Astrocyte (in vitro differentiated cells and primary cell): ENCODE measurements around the gene SLC25A12. TPM values are rescaled to one million over a fixed set of nuclear protein-coding genes. Genes with fewer than 3 reads are reported as not detected.
A peak's percentile ranks its signal among the peaks of the same experiment; 100 is the strongest.

Source experiments
- DNase-seq: peaks from one replicate; pipeline ENCODE4 v3.0.0-alpha.2; 2010; ENCODE audit warnings: low read depth
- FAIRE-seq: peaks from 2 replicates; lab custom pipeline; 2011; peaks lifted over from hg19 to GRCh38; lab: Jason Lieb, UNC
- H2AFZ ChIP-seq: 2 replicates; pipeline ENCODE4 v1.6.0; 2012; ENCODE audit warnings: low read depth, low read length, inconsistent platforms
- H3K27ac ChIP-seq: 2 replicates; pipeline ENCODE4 v1.5.1; 2011; ENCODE audit warnings: low read depth, low read length, inconsistent platforms
- H3K27me3 ChIP-seq: 2 replicates; pipeline ENCODE4 v1.6.0; 2011; ENCODE audit warnings: low read length, inconsistent platforms; ENCODE audit not compliant: insufficient read depth
- H3K36me3 ChIP-seq: 2 replicates; pipeline ENCODE4 v1.5.1; 2011; ENCODE audit warnings: low read length, inconsistent platforms; ENCODE audit not compliant: insufficient read depth
- H3K4me1 ChIP-seq: 2 replicates; pipeline ENCODE4 v1.5.1; 2011; ENCODE audit warnings: low read length, inconsistent platforms; ENCODE audit not compliant: insufficient read depth
- H3K4me2 ChIP-seq: 2 replicates; pipeline ENCODE4 v1.6.0; 2012; ENCODE audit warnings: low read length, inconsistent platforms
- H3K4me3 ChIP-seq: 2 replicates; pipeline ENCODE4 v1.5.1; 2011; ENCODE audit warnings: low read depth, mild to moderate bottlenecking, low read length, inconsistent platforms; ENCODE audit not compliant: insufficient read depth
- H3K79me2 ChIP-seq: 2 replicates; pipeline ENCODE4 v1.6.0; 2012; ENCODE audit warnings: mild to moderate bottlenecking, low read length, inconsistent platforms; ENCODE audit not compliant: insufficient read depth
- H3K9ac ChIP-seq: 2 replicates; pipeline ENCODE4 v1.6.0; 2012; ENCODE audit warnings: mild to moderate bottlenecking, low read length, inconsistent platforms
- H3K9me3 ChIP-seq: 2 replicates; pipeline ENCODE4 v1.5.1; 2012; ENCODE audit warnings: low read depth, mild to moderate bottlenecking, low read length, inconsistent platforms; ENCODE audit not compliant: insufficient read depth
- H4K20me1 ChIP-seq: 2 replicates; pipeline ENCODE4 v1.6.0; 2012; ENCODE audit warnings: low read length, inconsistent platforms; ENCODE audit not compliant: insufficient read depth
- H3K27ac Mint-ChIP-seq: one replicate; pipeline ENCODE4 v1.8.0; 2021; ENCODE audit warnings: mild to moderate bottlenecking, mixed read lengths; ENCODE audit not compliant: unreplicated experiment
- H3K27me3 Mint-ChIP-seq: one replicate; pipeline ENCODE4 v1.8.0; 2021; ENCODE audit warnings: low read depth, mixed read lengths; ENCODE audit not compliant: unreplicated experiment
- H3K36me3 Mint-ChIP-seq: one replicate; pipeline ENCODE4 v1.8.0; 2021; ENCODE audit warnings: low read depth, mixed read lengths; ENCODE audit not compliant: unreplicated experiment
- H3K4me1 Mint-ChIP-seq: one replicate; pipeline ENCODE4 v1.8.0; 2021; ENCODE audit warnings: low read depth, mixed read lengths; ENCODE audit not compliant: unreplicated experiment
- H3K4me3 Mint-ChIP-seq: one replicate; pipeline ENCODE4 v1.8.0; 2021; ENCODE audit warnings: mild to moderate bottlenecking, moderate library complexity, mixed read lengths; ENCODE audit not compliant: unreplicated experiment
- H3K9me3 Mint-ChIP-seq: one replicate; pipeline ENCODE4 v1.8.0; 2021; ENCODE audit warnings: mild to moderate bottlenecking, mixed read lengths; ENCODE audit not compliant: unreplicated experiment
- CTCF ChIP-seq: IDR thresholded peaks from 2 replicates; pipeline ENCODE4 v1.5.1; 2011; ENCODE audit warnings: low read depth, mild to moderate bottlenecking, inconsistent platforms, low read length, moderate library complexity; ENCODE audit not compliant: insufficient read depth
- EZH2 ChIP-seq: IDR thresholded peaks from 2 replicates; pipeline ENCODE4 v1.6.1; 2012; ENCODE audit warnings: mild to moderate bottlenecking, low read length, inconsistent platforms; ENCODE audit not compliant: insufficient read depth
- total RNA-seq: library from RNA; stranded (reverse); gene quantifications from 2 replicates; pipeline ENCODE4 v1.2.1, GENCODE V29; 2021

SLC25A12 gene
- total RNA-seq, 1 donor from 2014 or later, result 18.1 TPM

- Mint-ChIP-seq H3K36me3 (peaks cover 4% of the 10 kb centered on the region), H3K4me1 (peaks cover 5% of the 10 kb centered on the region), H3K9me3 (no peaks in the 10 kb centered on the region), H3K27ac (no peak overlapping the region), H3K4me3 (no peak overlapping the region), H3K27me3 (no peaks in the 10 kb centered on the region)
- H3K4me3 ChIP-seq, result no peak overlapping the region
- H3K9me3 ChIP-seq, result no peaks in the 10 kb centered on the region
- peaks cover 5% of the 10 kb centered on the region for H3K4me1 ChIP-seq
- no peak overlapping the region for H3K27ac ChIP-seq
- no peak overlapping the region for H2AFZ ChIP-seq
- H3K4me2 ChIP-seq, result no peak overlapping the region
- peaks cover 9% of the 10 kb centered on the region for H3K79me2 ChIP-seq
- no peaks in the 10 kb centered on the region for H3K36me3 ChIP-seq
- H4K20me1 ChIP-seq, result no peaks in the 10 kb centered on the region
- DNase-seq (no peak), FAIRE-seq (no peak)
- TF ChIP-seq CTCF (no peak), EZH2 (no peak)
- no peaks in the 10 kb centered on the region for H3K27me3 ChIP-seq
- H3K9ac ChIP-seq, result no peak overlapping the region
These were observed 4.2 kb downstream of the SLC25A12 start for GRCh38 chr2:171889808-171890207.

GRCh38 chr2:171889333-171889732, 4.7 kb downstream of the SLC25A12 start:
- DNase-seq (peak; percentile 51), FAIRE-seq (no peak)
- Mint-ChIP-seq H3K4me3 (no peak overlapping the region), H3K9me3 (no peaks in the 10 kb centered on the region), H3K27ac (no peak overlapping the region), H3K36me3 (peaks cover 4% of the 10 kb centered on the region), H3K4me1 (peaks cover 3% of the 10 kb centered on the region), H3K27me3 (no peaks in the 10 kb centered on the region)
- Histone ChIP-seq H3K4me1 (peaks cover 5% of the 10 kb centered on the region), H3K27ac (no peak overlapping the region), H4K20me1 (no peaks in the 10 kb centered on the region), H3K4me3 (no peak overlapping the region), H3K9ac (no peak overlapping the region), H3K79me2 (peaks cover 9% of the 10 kb centered on the region), H2AFZ (no peak overlapping the region), H3K9me3 (no peaks in the 10 kb centered on the region), H3K27me3 (no peaks in the 10 kb centered on the region), H3K4me2 (no peak overlapping the region), H3K36me3 (no peaks in the 10 kb centered on the region)
- TF ChIP-seq EZH2 (no peak), CTCF (no peak)

- no peaks in the 10 kb centered on the region for H3K9me3 ChIP-seq
- H3K4me3 Mint-ChIP-seq, result no peak overlapping the region
- H3K9ac ChIP-seq, result no peak overlapping the region
- H3K4me1 ChIP-seq, result peaks cover 4% of the 10 kb centered on the region
- H3K27ac Mint-ChIP-seq, result no peak overlapping the region
- H3K27me3 ChIP-seq, result no peaks in the 10 kb centered on the region
- H2AFZ ChIP-seq, result no peak overlapping the region
- no peaks in the 10 kb centered on the region for H3K36me3 ChIP-seq
- TF ChIP-seq CTCF (no peak), EZH2 (no peak)
- FAIRE-seq (no peak), DNase-seq (no peak)
- peaks cover 15% of the 10 kb centered on the region for H3K4me1 Mint-ChIP-seq
- no peaks in the 10 kb centered on the region for H3K9me3 Mint-ChIP-seq
- no peaks in the 10 kb centered on the region for H3K27me3 Mint-ChIP-seq
- peaks cover 4% of the 10 kb centered on the region for H3K79me2 ChIP-seq
- H3K27ac ChIP-seq, result no peak overlapping the region
- no peaks in the 10 kb centered on the region for H3K36me3 Mint-ChIP-seq
- no peak overlapping the region for H3K4me2 ChIP-seq
- peaks cover 7% of the 10 kb centered on the region for H4K20me1 ChIP-seq
- no peak overlapping the region for H3K4me3 ChIP-seq
These were observed 10.7 kb downstream of the SLC25A12 start for GRCh38 chr2:171883275-171883893.
